IMR-90 (cell line): ENCODE measurements around the gene PIK3R5. TPM values are rescaled to one million over a fixed set of nuclear protein-coding genes. Genes with fewer than 3 reads are reported as not detected.

ENCODE experiments used
- ATAC-seq: fragments of 200-7000 bp; cut with Tn5 transposase; 2 replicates; pipeline ENCODE4 v1.9.1; 2020; ENCODE audit warnings: low read depth, mild to moderate bottlenecking, moderate library complexity
- BruUV-seq: library from RNA; stranded (reverse); fragments of 400-500 nt; replicated peaks from 2 replicates; lab custom pipeline; 2021; lab: Mats Ljungman, UMichigan
- CTCF ChIA-PET: fragments of 300-600 bp; formaldehyde crosslinking; extraction: SDS; loops from one replicate; lab custom pipeline; 2021; ENCODE audit warnings: antibody characterized with exemption; lab: Yijun Ruan, JAX
- POLR2A ChIA-PET: fragments of 300-600 bp; sonication (Branson Sonifier 250); formaldehyde crosslinking; loops from one replicate; lab custom pipeline; 2022; ENCODE audit warnings: antibody characterized with exemption; ENCODE audit not compliant: unreplicated experiment; lab: Charles Lee
- DNase-seq: peaks from one replicate; pipeline ENCODE4 v3.0.0; 2013
- H2AFZ ChIP-seq: replicated peaks from 2 replicates; pipeline ENCODE3; 2013; ENCODE audit warnings: low read length, mild to moderate bottlenecking; ENCODE audit not compliant: poor library complexity
- H2AK5ac ChIP-seq: 2 replicates; pipeline ENCODE4 v1.6.1; 2013; ENCODE audit warnings: low read depth, low read length, inconsistent platforms
- H2AK9ac ChIP-seq: replicated peaks from 2 replicates; pipeline ENCODE3; 2013; ENCODE audit warnings: mild to moderate bottlenecking, low read depth, low read length, moderate library complexity; ENCODE audit not compliant: poor library complexity
- H2BK120ac ChIP-seq: 2 replicates; pipeline ENCODE4 v1.6.1; 2013; ENCODE audit warnings: low read depth, low read length, inconsistent platforms
- H2BK15ac ChIP-seq: 3 replicates; pipeline ENCODE4 v1.6.1; 2013; ENCODE audit warnings: low read depth, low read length, inconsistent platforms
- H2BK20ac ChIP-seq: 2 replicates; pipeline ENCODE4 v1.6.1; 2013; ENCODE audit warnings: low read depth, mild to moderate bottlenecking, inconsistent platforms, low read length, moderate library complexity
- H2BK5ac ChIP-seq: 2 replicates; pipeline ENCODE4 v1.6.1; 2013; ENCODE audit warnings: mild to moderate bottlenecking, low read depth, low read length, inconsistent platforms; ENCODE audit not compliant: poor library complexity, severe bottlenecking
- H3K14ac ChIP-seq: replicated peaks from 2 replicates; pipeline ENCODE4 v1.6.1; 2013; ENCODE audit warnings: low read depth, low read length, inconsistent platforms
- H3K18ac ChIP-seq: 2 replicates; pipeline ENCODE4 v1.6.1; 2013; ENCODE audit warnings: low read depth, low read length, control low read depth
- H3K23ac ChIP-seq: 2 replicates; pipeline ENCODE4 v1.6.1; 2013; ENCODE audit warnings: low read depth, low read length, inconsistent platforms
- H3K27ac ChIP-seq: 2 replicates; pipeline ENCODE4 v1.5.1; 2013; ENCODE audit warnings: mild to moderate bottlenecking, control low read depth, low read length; ENCODE audit not compliant: insufficient read depth
- H3K27me3 ChIP-seq: 2 replicates; pipeline ENCODE4 v1.6.1; 2013; ENCODE audit warnings: low read length; ENCODE audit not compliant: control insufficient read depth, insufficient read depth
- H3K36me3 ChIP-seq: 2 replicates; pipeline ENCODE4 v1.6.1; 2013; ENCODE audit warnings: low read length, mixed read lengths; ENCODE audit not compliant: control insufficient read depth, insufficient read depth
- H3K4ac ChIP-seq: 2 replicates; pipeline ENCODE4 v1.6.1; 2013; ENCODE audit warnings: low read depth, low read length, inconsistent platforms
- H3K4me1 ChIP-seq: 2 replicates; pipeline ENCODE4 v1.6.1; 2013; ENCODE audit warnings: low read length, mixed read lengths; ENCODE audit not compliant: control insufficient read depth, insufficient read depth
- H3K4me2 ChIP-seq: 2 replicates; pipeline ENCODE4 v1.6.1; 2013; ENCODE audit warnings: low read depth, mild to moderate bottlenecking, control low read depth, low read length, moderate library complexity
- H3K4me3 ChIP-seq: 2 replicates; pipeline ENCODE4 v1.5.1; 2013; ENCODE audit warnings: low read depth, mild to moderate bottlenecking, control low read depth, low read length, moderate library complexity; ENCODE audit not compliant: insufficient read depth
- H3K56ac ChIP-seq: 2 replicates; pipeline ENCODE4 v1.6.1; 2013; ENCODE audit warnings: low read length, inconsistent platforms; ENCODE audit not compliant: insufficient read depth; ENCODE audit errors: extremely low read depth
- H3K79me1 ChIP-seq, 2 experiments: 2 replicates each; pipeline ENCODE4 v1.6.1; 2013; ENCODE audit warnings: low read length in 2 of 2, inconsistent platforms in 1 of 2, low read depth in 1 of 2
- H3K9ac ChIP-seq: 2 replicates; pipeline ENCODE4 v1.6.1; 2013; ENCODE audit warnings: low read depth, low read length, control low read depth
- H3K9me1 ChIP-seq: 2 replicates; pipeline ENCODE4 v1.6.1; 2013; ENCODE audit warnings: low read length, inconsistent platforms; ENCODE audit not compliant: insufficient read depth
- H3K9me3 ChIP-seq: 2 replicates; pipeline ENCODE4 v1.6.1; 2013; ENCODE audit warnings: low read length; ENCODE audit not compliant: control insufficient read depth, insufficient read depth
- H4K20me1 ChIP-seq: 2 replicates; pipeline ENCODE4 v1.6.1; 2013; ENCODE audit warnings: low read length, inconsistent platforms; ENCODE audit not compliant: insufficient read depth
- H4K5ac ChIP-seq: 2 replicates; pipeline ENCODE4 v1.6.1; 2013; ENCODE audit warnings: mild to moderate bottlenecking, low read depth, low read length, control low read depth
- H4K8ac ChIP-seq, 2 experiments: 2 replicates each; pipeline ENCODE4 v1.6.1; 2013; ENCODE audit warnings: low read depth in 2 of 2, low read length in 2 of 2, control low read depth in 1 of 2, inconsistent platforms in 1 of 2
- H4K91ac ChIP-seq: 2 replicates; pipeline ENCODE4 v1.6.1; 2013; ENCODE audit warnings: low read depth, low read length, inconsistent platforms; ENCODE audit not compliant: insufficient read depth
- BHLHE40 ChIP-seq: fragments of 150-350 bp; IDR thresholded peaks from 2 replicates; pipeline ENCODE4 v1.6.1; 2016; ENCODE audit warnings: mild to moderate bottlenecking, low read depth, low read length
- CEBPB ChIP-seq: IDR thresholded peaks from 2 replicates; pipeline ENCODE4 v1.6.1; 2012; ENCODE audit warnings: low read depth, low read length, improper control_type of control experiment
- CHD1 ChIP-seq: IDR thresholded peaks from 2 replicates; pipeline ENCODE4 v1.6.1; 2012; ENCODE audit warnings: low read depth, low read length, improper control_type of control experiment
- FOS ChIP-seq: fragments of 150-350 bp; IDR thresholded peaks from 2 replicates; pipeline ENCODE4 v1.6.1; 2016; ENCODE audit warnings: low read depth, low read length
- MAFK ChIP-seq: IDR thresholded peaks from 2 replicates; pipeline ENCODE4 v1.6.1; 2012; ENCODE audit warnings: low read depth, low read length, improper control_type of control experiment
- MAZ ChIP-seq: IDR thresholded peaks from 2 replicates; pipeline ENCODE4 v1.6.1; 2012; ENCODE audit warnings: low read depth, mild to moderate bottlenecking, low read length, improper control_type of control experiment, moderate library complexity, borderline replicate concordance
- MXI1 ChIP-seq: IDR thresholded peaks from 2 replicates; pipeline ENCODE4 v1.6.1; 2012; ENCODE audit warnings: low read depth, mild to moderate bottlenecking, low read length, moderate library complexity, borderline replicate concordance
- NFE2L2 ChIP-seq: fragments of 150-350 bp; IDR thresholded peaks from 2 replicates; pipeline ENCODE4 v1.6.1; 2016; ENCODE audit warnings: low read depth, mild to moderate bottlenecking, low read length
- POLR2A ChIP-seq: IDR thresholded peaks from 2 replicates; pipeline ENCODE4 v1.6.1; 2012; ENCODE audit warnings: mild to moderate bottlenecking, low read depth, low read length
- RAD21 ChIP-seq: IDR thresholded peaks from 2 replicates; pipeline ENCODE4 v1.6.1; 2012; ENCODE audit warnings: low read length, improper control_type of control experiment
- RCOR1 ChIP-seq: IDR thresholded peaks from 2 replicates; pipeline ENCODE4 v1.6.1; 2012; ENCODE audit warnings: mild to moderate bottlenecking, low read length, improper control_type of control experiment; ENCODE audit not compliant: insufficient replicate concordance
- RFX5 ChIP-seq: IDR thresholded peaks from 2 replicates; pipeline ENCODE4 v1.8.0; 2012; ENCODE audit warnings: low read depth, mild to moderate bottlenecking, low read length, moderate library complexity
- SMC3 ChIP-seq: fragments of 150-350 bp; IDR thresholded peaks from 2 replicates; pipeline ENCODE4 v1.6.1; 2016; ENCODE audit warnings: low read depth, mild to moderate bottlenecking, antibody characterized with exemption, low read length, moderate library complexity
- WGBS, 2 experiments: methylation state at CpG; one replicate each; pipeline versions ENCODE4 v1.1.5 to v1.1.7; 2013; ENCODE audit warnings: missing lambda C conversion rate in 2 of 2; ENCODE audit not compliant: insufficient read length in 1 of 2; ENCODE audit errors: extremely low coverage in 2 of 2; 5-methylcytosine and 5-hydroxymethylcytosine counted together
- dilution Hi-C: fragments of 300-500 bp; cut with HindIII; formaldehyde crosslinking; loops from one replicate; pipeline ENCODE4 v1.14.3; 2018; ENCODE audit warnings: low sequenced_read_pairs; ENCODE audit not compliant: unreplicated experiment
- in situ Hi-C: fragments of 300-500 bp; cut with MboI; formaldehyde crosslinking; loops from 3 replicates; pipeline ENCODE4 v1.14.3; 2019; ENCODE audit warnings: low sequenced_read_pairs, inconsistent platforms, mixed read lengths
- intact Hi-C: fragments of 100-400 bp; cut with micrococcal nuclease; formaldehyde crosslinking; loops from 2 replicates; pipeline ENCODE4 v1.10.0; 2022
- polyA plus RNA-seq, 3 experiments: library from polyadenylated mRNA; depleted of rRNA; stranded (reverse); fragments of >200 nt; gene quantifications; 2 replicates each; pipeline ENCODE4 v1.2.3, GENCODE V29; 2012; ENCODE audit warnings: low replicate concordance in 1 of 3
- total RNA-seq: library from RNA; depleted of rRNA; stranded (reverse); fragments of >200 nt; gene quantifications from 2 replicates; pipeline ENCODE4 v1.2.3, GENCODE V29; 2012
- TF ChIP-seq, protein P1 (sequence below): conservative IDR thresholded peaks from 2 replicates; pipeline ENCODE4 v1.5.1; 2012; ENCODE audit warnings: mild to moderate bottlenecking, low read depth, low read length, improper control_type of control experiment
- TF ChIP-seq, protein P2 (sequence below): fragments of 150-350 bp; IDR thresholded peaks from 2 replicates; pipeline ENCODE4 v1.6.1; 2016; ENCODE audit warnings: low read depth, mild to moderate bottlenecking, low read length, moderate library complexity, borderline replicate concordance
- TF ChIP-seq, protein P3 (sequence below): fragments of 150-350 bp; IDR thresholded peaks from 2 replicates; pipeline ENCODE4 v1.6.1; 2017; ENCODE audit warnings: mild to moderate bottlenecking, antibody characterized with exemption, low read length, low read depth

Gene PIK3R5
- total and polyA plus RNA-seq, 2 of the 4 experiments (the other 2 are of a cell fraction), result not detected

DNA sequence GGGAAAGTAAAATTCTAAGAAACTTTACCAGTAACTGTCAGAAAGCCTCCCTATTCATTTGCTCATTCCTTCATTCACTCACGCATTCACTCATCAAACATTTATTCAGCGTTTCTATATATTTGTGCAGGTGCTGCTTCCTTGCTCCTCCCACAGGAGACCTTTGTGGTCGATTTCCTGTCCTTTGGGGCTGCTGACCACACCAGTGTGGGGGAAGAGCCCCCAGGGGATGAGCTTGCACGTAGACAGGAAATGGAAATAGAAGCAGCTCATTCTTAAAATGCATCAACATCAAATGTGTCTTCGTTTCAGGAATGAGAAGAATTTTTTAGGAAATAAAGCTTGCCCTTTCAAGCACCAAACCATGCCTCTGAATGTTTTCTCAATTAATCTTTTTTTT is 107.6 kb downstream of the PIK3R5 start:
- H4K91ac ChIP-seq, result no peak overlapping the region
- no peak overlapping the region for H3K18ac ChIP-seq
- H3K9me1 ChIP-seq, result no peaks in the 10 kb centered on the region
- H4K20me1 ChIP-seq, result no peaks in the 10 kb centered on the region
- no peak overlapping the region for H4K5ac ChIP-seq
- no peak overlapping the region for H4K8ac ChIP-seq
- no peak overlapping the region for H3K14ac ChIP-seq
- H3K56ac ChIP-seq, result no peak overlapping the region
- no TSS peak for BruUV-seq
- no peak overlapping the region for H3K4me2 ChIP-seq
- in situ Hi-C loops (no loop called here), dilution Hi-C loops (no loop called here), intact Hi-C loops (no loop called here)
- H3K27ac ChIP-seq, result no peak overlapping the region
- H2BK5ac ChIP-seq, result no peak overlapping the region
- no peak overlapping the region for H2BK120ac ChIP-seq
- no peaks in the 10 kb centered on the region for H3K36me3 ChIP-seq
- H3K27me3 ChIP-seq, result no peaks in the 10 kb centered on the region
- ATAC-seq (no peak), DNase-seq (peak; percentile 42)
- no peak overlapping the region for H3K4ac ChIP-seq
- ChIA-PET POLR2A (no interaction called here), CTCF (interaction anchor here (0.7 kb wide), 1 partner anchor 18 kb away, joined by 5 read pairs; no protein-coding TSS in a partner anchor)
- H2BK15ac ChIP-seq, result no peak overlapping the region
- no peak overlapping the region for H2BK20ac ChIP-seq
- no peaks in the 10 kb centered on the region for H3K79me1 ChIP-seq
- H3K4me3 ChIP-seq, result no peak overlapping the region
- no peaks in the 10 kb centered on the region for H3K9me3 ChIP-seq
- TF ChIP-seq POLR2A, result no peak
- TF ChIP-seq, protein P1, sequence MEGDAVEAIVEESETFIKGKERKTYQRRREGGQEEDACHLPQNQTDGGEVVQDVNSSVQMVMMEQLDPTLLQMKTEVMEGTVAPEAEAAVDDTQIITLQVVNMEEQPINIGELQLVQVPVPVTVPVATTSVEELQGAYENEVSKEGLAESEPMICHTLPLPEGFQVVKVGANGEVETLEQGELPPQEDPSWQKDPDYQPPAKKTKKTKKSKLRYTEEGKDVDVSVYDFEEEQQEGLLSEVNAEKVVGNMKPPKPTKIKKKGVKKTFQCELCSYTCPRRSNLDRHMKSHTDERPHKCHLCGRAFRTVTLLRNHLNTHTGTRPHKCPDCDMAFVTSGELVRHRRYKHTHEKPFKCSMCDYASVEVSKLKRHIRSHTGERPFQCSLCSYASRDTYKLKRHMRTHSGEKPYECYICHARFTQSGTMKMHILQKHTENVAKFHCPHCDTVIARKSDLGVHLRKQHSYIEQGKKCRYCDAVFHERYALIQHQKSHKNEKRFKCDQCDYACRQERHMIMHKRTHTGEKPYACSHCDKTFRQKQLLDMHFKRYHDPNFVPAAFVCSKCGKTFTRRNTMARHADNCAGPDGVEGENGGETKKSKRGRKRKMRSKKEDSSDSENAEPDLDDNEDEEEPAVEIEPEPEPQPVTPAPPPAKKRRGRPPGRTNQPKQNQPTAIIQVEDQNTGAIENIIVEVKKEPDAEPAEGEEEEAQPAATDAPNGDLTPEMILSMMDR, result no peak
- TF ChIP-seq FOS, result no peak
- no peak for TF ChIP-seq MAFK
- TF ChIP-seq CEBPB, result no peak
- TF ChIP-seq RCOR1, result no peak
- TF ChIP-seq RFX5, result no peak
- TF ChIP-seq MAZ, result no peak
- no peak for TF ChIP-seq CHD1
- TF ChIP-seq RAD21, result no peak
- no peak for TF ChIP-seq MXI1
- TF ChIP-seq, protein P2, sequence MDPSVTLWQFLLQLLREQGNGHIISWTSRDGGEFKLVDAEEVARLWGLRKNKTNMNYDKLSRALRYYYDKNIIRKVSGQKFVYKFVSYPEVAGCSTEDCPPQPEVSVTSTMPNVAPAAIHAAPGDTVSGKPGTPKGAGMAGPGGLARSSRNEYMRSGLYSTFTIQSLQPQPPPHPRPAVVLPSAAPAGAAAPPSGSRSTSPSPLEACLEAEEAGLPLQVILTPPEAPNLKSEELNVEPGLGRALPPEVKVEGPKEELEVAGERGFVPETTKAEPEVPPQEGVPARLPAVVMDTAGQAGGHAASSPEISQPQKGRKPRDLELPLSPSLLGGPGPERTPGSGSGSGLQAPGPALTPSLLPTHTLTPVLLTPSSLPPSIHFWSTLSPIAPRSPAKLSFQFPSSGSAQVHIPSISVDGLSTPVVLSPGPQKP, result no peak
- TF ChIP-seq, protein P3, sequence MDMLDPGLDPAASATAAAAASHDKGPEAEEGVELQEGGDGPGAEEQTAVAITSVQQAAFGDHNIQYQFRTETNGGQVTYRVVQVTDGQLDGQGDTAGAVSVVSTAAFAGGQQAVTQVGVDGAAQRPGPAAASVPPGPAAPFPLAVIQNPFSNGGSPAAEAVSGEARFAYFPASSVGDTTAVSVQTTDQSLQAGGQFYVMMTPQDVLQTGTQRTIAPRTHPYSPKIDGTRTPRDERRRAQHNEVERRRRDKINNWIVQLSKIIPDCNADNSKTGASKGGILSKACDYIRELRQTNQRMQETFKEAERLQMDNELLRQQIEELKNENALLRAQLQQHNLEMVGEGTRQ, result no peak
- no peak for TF ChIP-seq SMC3
- no peak for TF ChIP-seq BHLHE40
- no peak for TF ChIP-seq NFE2L2
- H2AK5ac ChIP-seq, result no peak overlapping the region
- no peak overlapping the region for H3K23ac ChIP-seq
- no peak overlapping the region for H3K9ac ChIP-seq
- no peak overlapping the region for H2AK9ac ChIP-seq
- no peak overlapping the region for H2AFZ ChIP-seq
- H3K4me1 ChIP-seq, result no peaks in the 10 kb centered on the region
- WGBS, 2 experiments, result 100% methylated on average over 2 of the region's 5 CpGs; no CpG with 5 or more reads in 1 of the 2 experiments
